GM15510 (cell line): ENCODE results near the gene PPP1R16B.

Source experiments
- POLR2A ChIP-seq: IDR thresholded peaks from 3 replicates; pipeline ENCODE4 v1.6.1; 2011; ENCODE audit warnings: borderline replicate concordance; ENCODE audit not compliant: insufficient read length; ENCODE audit errors: extremely low read depth

PPP1R16B gene

DNA sequence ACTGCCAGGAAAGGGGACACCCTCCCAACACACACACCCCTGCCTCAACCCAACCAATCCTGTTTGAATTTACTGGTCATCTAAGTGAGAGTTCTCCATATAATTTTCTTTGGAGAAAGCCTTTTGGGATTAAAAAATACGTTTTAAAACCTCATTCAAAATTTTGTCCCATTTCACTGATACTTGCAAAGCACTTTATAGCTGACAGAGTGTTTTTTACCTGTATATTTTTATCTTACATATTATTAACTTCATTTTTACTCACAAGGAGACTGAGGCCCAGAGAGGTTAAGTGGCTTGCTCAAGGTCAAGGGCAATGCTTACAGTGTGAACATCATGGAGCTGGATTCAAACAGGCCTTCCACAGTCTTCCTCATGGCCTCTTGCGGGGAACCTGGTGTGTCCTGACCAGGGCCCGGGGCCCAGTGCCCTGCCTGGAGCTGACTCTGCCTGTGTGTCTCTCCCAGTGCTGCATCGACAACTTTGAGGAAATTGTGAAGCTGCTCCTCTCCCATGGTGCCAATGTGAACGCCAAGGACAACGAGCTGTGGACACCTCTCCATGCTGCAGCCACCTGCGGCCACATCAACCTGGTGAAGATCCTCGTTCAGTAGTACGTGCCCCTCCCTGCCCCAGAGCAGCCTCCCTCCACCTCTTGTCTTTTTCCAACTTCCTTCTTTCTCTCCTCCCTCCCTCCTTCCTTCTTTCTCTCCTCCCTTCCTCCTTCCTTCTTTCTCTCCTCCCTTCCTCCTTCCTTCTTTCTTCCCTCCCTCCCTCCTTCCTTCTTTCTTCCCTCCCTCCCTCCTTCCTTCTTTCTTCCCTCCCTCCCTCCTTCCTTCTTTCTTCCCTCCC is 89.8 kb downstream of the PPP1R16B start:
- TF ChIP-seq POLR2A = no peak

DNA sequence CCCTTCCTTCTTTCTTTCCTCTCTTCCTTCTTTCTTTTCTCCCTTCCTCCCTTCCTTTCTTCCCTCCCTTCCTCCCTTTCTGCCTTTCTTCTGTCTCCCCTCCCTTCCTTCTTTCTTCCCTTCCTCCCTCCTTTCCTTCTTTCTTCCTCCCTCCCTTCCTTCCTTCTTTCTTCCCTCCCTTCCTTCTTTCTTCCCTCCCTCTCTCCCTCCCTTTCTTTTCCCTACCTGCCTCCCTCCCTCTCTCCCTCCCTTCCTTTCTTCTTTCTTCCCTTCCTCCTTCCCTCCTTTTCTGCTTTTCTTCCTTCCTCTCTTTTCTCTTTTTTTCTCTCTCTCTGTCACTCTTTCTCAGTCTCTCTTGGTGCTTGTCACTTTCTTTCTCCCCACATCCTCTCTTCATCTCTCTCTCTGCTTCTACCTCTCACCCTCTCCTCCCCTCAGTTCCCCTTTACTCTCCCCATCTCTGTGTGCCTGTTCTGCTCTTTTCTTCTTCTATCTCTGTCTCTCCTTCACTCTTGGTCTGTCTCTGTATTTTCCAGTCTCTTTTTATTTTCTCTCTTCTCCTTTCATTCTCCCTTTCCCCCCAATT is 90.6 kb downstream of the PPP1R16B start:
- TF ChIP-seq POLR2A = no peak

DNA sequence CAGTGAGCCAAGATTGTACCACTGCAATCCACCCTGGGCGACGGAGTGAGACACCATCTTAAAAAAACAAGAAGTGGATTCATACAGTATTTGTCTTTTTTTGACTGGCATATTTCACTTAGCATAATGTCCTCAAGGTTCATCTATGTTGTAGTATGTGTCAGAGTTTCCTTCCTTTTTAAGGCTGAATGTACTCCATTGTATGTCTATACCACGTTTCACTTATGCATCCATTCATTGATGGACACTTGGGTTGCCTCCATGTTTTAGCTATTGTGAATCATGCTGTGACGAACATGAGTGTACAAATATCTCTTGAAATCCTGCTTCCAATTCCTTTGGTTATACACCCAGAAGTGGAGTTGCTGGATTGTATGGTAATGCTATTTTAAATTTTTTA is 91.8 kb downstream of the PPP1R16B start:
- TF ChIP-seq POLR2A = no peak

DNA sequence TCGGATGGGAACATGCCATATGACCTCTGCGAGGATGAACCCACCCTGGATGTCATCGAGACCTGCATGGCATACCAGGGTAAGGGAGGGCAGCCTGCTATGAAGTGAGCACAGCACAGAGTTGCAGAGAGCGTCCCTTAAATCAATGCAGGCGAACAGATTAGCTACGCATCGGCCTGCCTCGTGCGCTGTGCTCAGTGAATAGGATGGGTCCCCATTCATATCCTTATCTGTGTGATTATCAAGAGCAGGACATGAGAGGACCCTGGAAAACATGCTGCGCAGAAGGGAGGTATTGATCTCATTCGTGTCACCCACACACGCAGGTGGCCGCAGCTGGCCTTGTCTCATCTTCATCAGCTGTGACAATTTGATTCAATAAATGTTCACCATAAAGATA is 95.1 kb downstream of the PPP1R16B start:
- no peak for TF ChIP-seq POLR2A

- TF ChIP-seq POLR2A = no peak
These were observed 97.1 kb downstream of the PPP1R16B start for GRCh38 chr20:38902601-38903000.

DNA sequence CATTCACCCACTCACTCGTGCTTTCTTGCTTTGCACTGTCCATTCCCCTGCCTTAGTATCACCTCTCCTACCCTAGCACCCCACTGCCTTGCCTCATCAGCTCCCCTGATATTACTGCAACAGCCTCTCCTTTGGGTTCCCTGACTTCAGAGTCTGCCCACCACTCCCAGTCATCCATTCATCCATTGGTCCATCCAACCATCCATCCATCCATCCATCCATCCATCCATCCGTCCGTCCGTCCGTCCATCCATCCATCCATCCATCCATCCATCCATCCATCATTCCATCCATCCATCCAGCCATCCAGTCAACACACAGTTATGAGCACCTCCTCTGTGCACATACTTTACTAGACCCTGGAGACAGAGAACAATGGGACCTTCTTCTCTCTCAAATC is 97.8 kb downstream of the PPP1R16B start:
- TF ChIP-seq POLR2A = no peak

DNA sequence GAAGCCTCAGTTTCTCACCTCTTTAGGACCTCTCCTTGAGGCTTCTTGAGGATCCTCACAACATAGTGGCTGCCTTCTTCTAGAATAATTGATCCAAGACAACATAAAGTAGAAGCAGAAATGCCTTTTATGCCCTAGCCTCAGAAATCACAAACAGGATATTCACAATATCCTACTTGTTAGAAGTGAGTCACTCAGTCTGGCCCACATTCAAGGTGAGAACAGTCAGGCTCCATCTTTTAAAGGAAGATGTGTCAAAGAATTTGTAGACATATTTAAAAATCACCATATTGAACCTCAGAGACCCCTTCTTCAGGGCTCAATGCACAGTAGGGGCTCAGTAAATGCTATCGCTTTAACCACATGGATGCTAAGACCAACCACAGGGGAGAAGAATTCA is 99.9 kb downstream of the PPP1R16B start:
- no peak for TF ChIP-seq POLR2A

DNA sequence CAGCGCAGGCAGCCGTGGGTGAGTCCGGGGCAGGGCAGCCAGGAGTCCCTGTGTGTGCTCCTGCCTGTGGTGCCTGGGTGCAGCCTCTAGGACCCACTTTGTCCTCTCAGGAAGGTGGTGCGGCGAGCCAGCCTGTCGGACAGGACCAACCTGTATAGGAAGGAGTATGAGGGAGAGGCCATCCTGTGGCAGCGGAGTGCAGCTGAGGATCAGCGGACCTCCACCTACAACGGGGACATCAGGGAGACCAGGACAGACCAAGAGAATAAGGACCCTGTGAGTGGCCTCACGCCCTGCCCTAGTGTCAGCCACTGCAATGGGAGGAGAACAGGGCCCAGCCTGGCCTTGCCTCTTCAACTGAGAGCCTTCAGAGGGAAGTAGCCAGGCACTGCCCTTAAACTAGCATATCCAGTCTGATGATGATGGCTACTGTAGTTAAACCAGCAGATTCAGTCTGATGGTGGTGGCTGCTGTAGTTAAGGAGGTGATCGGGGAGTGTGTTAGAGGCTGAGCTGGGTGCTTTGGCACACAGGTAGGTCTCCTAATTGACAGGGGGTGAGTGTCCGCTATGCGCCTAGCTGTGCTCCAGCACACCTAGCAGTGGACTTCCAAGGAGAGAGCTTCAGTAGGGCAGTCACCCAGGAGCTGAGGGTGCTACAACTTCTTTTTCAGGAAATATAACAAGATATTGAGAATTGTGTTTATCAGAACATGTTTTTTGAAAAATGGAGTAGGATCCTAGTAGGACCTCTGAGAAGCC is 102.6 kb downstream of the PPP1R16B start:
- no peak for TF ChIP-seq POLR2A

DNA sequence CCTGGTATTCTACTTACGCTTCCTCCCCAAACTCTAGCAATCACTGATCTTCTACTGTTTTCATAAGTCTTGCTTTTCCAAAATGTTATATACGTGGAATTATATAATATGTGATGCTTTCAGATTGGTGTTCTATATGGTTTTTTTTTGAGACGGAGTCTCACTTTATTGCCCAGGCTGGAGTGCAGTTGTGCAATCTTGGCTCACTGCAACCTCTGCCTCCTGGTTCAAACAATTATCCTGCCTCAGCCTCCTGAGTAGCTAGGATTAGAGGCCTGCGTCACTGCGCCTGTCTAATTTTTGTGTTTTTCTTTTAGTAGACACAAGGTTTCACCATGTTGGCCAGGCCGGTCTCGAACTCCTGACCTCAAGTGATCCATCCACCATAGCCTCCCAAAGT is 109.9 kb downstream of the PPP1R16B start:
- no peak for TF ChIP-seq POLR2A

- no peak for TF ChIP-seq POLR2A
These were observed 112.2 kb downstream of the PPP1R16B start for GRCh38 chr20:38917657-38918056.

DNA sequence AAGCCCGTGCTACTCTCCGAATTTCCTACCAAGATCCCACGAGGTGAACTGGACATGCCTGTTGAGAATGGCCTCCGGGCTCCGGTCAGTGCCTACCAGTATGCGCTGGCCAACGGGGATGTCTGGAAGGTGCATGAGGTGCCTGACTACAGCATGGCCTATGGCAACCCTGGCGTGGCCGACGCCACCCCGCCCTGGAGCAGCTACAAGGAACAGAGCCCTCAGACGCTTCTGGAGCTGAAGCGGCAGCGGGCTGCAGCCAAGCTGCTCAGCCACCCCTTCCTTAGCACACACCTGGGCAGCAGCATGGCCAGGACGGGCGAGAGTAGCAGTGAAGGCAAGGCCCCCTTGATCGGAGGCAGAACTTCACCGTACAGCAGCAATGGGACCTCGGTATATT is 112.7 kb downstream of the PPP1R16B start:
- TF ChIP-seq POLR2A = no peak

GRCh38 chr20:38919683-38920082 is 114.2 kb downstream of the PPP1R16B start:
- TF ChIP-seq POLR2A = no peak

DNA sequence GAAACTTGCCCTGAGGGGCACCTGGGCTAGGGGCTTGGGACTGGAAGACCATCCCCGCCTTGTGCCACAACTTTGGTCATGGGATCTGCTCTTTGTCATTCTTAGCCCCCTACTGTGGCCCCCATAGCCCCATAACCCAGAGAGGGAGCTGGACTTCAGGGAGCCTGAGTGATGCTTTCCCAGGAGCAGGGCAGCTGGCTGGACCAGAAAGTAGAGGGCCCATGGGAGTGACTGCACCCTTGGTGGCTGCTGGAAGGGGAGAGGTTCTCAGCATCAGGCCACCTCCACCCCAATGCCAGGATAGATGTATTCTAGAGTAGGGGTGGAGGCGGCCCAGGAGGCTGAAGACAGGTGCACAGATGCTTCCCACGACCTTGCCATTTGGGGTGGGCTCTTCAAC is 114.9 kb downstream of the PPP1R16B start:
- TF ChIP-seq POLR2A = no peak

- no peak for TF ChIP-seq POLR2A
These were observed 115.4 kb downstream of the PPP1R16B start for GRCh38 chr20:38920851-38921250.

DNA sequence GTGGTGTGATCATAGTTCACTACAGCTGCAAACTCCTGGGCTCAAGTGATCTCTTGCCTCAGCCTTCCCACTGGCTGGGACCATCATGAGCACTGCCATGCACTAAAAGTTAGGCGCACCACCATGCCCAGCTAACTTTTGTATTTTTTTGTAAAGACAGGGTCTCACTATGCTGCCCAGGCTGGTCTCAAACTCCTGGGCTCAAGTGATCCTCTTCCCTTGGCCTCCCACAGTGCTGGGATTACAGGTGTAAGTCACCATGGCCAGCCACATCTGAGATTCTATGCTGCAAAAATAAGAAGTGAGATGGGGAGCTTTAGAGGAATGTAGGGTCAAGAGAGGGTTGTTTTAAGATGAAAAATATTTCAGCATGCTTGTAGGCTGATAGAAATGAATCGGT is 119.2 kb downstream of the PPP1R16B start:
- TF ChIP-seq POLR2A = no peak

DNA sequence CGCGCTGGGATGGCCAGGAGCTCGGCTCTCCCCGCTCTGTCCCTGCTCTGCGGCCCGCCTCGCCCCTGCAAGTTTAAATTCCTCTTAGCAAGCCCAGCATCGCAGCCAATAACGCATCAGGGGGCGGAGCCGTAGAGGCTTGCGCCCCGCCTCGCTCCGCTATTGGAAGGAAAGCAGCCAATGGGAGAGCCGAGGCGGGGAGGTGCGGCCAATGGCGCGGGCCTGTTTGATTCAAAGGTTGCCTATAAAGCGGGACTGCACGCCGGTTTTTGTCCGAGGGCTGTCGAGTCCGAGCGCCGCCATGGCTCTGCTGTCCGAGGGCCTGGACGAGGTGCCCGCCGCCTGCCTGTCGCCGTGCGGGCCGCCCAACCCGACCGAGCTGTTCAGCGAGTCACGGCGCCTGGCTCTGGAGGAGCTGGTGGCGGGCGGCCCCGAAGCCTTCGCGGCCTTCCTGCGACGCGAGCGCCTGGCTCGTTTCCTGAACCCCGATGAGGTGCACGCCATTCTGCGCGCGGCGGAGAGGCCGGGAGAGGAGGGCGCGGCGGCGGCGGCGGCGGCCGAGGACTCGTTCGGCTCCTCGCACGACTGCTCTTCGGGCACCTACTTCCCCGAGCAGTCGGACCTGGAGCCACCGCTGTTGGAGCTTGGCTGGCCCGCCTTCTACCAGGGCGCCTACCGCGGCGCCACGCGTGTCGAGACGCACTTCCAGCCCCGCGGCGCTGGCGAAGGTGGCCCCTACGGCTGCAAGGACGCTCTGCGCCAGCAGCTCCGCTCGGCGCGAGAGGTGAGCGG is 120.8 kb downstream of the PPP1R16B start, which contains the start of gene FAM83D:
FAM83D (plus strand) TSS at position 276 of the 792 bp plus-strand sequence; CDS start at position 302, 26 bp downstream.
- TF ChIP-seq POLR2A = peak; percentile 98
